Measurements from ENCODE around the gene NPAS3.
"Not testable (repeated sequence)": the region's sequence is repeated elsewhere in the genome, so short reads cannot be mapped to it uniquely, and the experiment has no call there.

The NPAS3 gene

GRCh38 chr14:33088274-33088673 is 149.6 kb downstream of the NPAS3 start:
- not testable (repeated sequence) for DNase-seq

- no peak for DNase-seq
Measured at GRCh38 chr14:33098016-33098415, 159.3 kb downstream of the NPAS3 start.

- no peak for DNase-seq
Measured at GRCh38 chr14:33103489-33103888, 164.8 kb downstream of the NPAS3 start.

- DNase-seq = no peak
Measured at GRCh38 chr14:33103966-33104365, 165.3 kb downstream of the NPAS3 start.

GRCh38 chr14:33110737-33111443 is 172.2 kb downstream of the NPAS3 start:
- no peak for DNase-seq

GRCh38 chr14:33114331-33114730 is 175.7 kb downstream of the NPAS3 start:
- no peak for DNase-seq

GRCh38 chr14:33118668-33119067 is 180.0 kb downstream of the NPAS3 start:
- no peak for DNase-seq

GRCh38 chr14:33120341-33120740 is 181.7 kb downstream of the NPAS3 start:
- DNase-seq = no peak

GRCh38 chr14:33120966-33121365 is 182.3 kb downstream of the NPAS3 start:
- no peak for DNase-seq

GRCh38 chr14:33123281-33123680 is 184.6 kb downstream of the NPAS3 start:
- DNase-seq = no peak

GRCh38 chr14:33126433-33126832 is 187.8 kb downstream of the NPAS3 start:
- DNase-seq = no peak

GRCh38 chr14:33127531-33127930 is 188.9 kb downstream of the NPAS3 start:
- DNase-seq = no peak

GRCh38 chr14:33131801-33132200 is 193.1 kb downstream of the NPAS3 start:
- DNase-seq = no peak

- no peak for DNase-seq
Measured at GRCh38 chr14:33134162-33134561, 195.5 kb downstream of the NPAS3 start.

- no peak for DNase-seq
Measured at GRCh38 chr14:33134975-33135374, 196.3 kb downstream of the NPAS3 start.

- DNase-seq = no peak
Measured at GRCh38 chr14:33150666-33151428, 212.2 kb downstream of the NPAS3 start.

- no peak for DNase-seq
Measured at GRCh38 chr14:33163109-33163508, 224.4 kb downstream of the NPAS3 start.

GRCh38 chr14:33163600-33163999 is 224.9 kb downstream of the NPAS3 start:
- no peak for DNase-seq

GRCh38 chr14:33165144-33165925 is 226.7 kb downstream of the NPAS3 start:
- no peak for DNase-seq

- DNase-seq = no peak
Measured at GRCh38 chr14:33165926-33166289, 227.2 kb downstream of the NPAS3 start.

GRCh38 chr14:33175951-33176350 is 237.3 kb downstream of the NPAS3 start:
- no peak for DNase-seq

- no peak for DNase-seq
Measured at GRCh38 chr14:33184587-33184986, 245.9 kb downstream of the NPAS3 start.

GRCh38 chr14:33186656-33187055 is 248.0 kb downstream of the NPAS3 start:
- DNase-seq = no peak

GRCh38 chr14:33188880-33189279 is 250.2 kb downstream of the NPAS3 start:
- no peak for DNase-seq
